Large intestine (tissue), 3 donors: ENCODE data around the gene CAMK1G. TPM values are rescaled to one million over a fixed set of nuclear protein-coding genes. Genes with fewer than 3 reads are reported as not detected.
A peak's percentile ranks its signal among the peaks of the same experiment; 100 is the strongest.

Source experiments
- DNase-seq, 2 donors: peaks; one replicate each; pipeline versions ENCODE4 v3.0.0 to v3.0.0-alpha.2; 2013
- H3K27ac ChIP-seq: one replicate; pipeline ENCODE4 v1.5.1; 2013; ENCODE audit warnings: low read length
- H3K27me3 ChIP-seq: 2 replicates; pipeline ENCODE4 v1.6.1; 2013; ENCODE audit warnings: low read length; ENCODE audit not compliant: control insufficient read depth, insufficient read depth
- H3K36me3 ChIP-seq: 2 replicates; pipeline ENCODE4 v1.6.1; 2013; ENCODE audit warnings: low read length; ENCODE audit not compliant: control insufficient read depth, insufficient read depth
- H3K4me1 ChIP-seq: one replicate; pipeline ENCODE4 v1.6.1; 2013; ENCODE audit warnings: low read length; ENCODE audit not compliant: control insufficient read depth, insufficient read depth
- H3K4me3 ChIP-seq: one replicate; pipeline ENCODE4 v1.5.1; 2013; ENCODE audit warnings: low read length
- H3K9me3 ChIP-seq: one replicate; pipeline ENCODE4 v1.6.1; 2013; ENCODE audit warnings: mild to moderate bottlenecking, low read depth, low read length, moderate library complexity; ENCODE audit not compliant: control insufficient read depth
- WGBS: methylation state at CpG from one replicate; pipeline ENCODE4 v1.1.5; 2013; ENCODE audit warnings: low lambda C conversion rate; ENCODE audit not compliant: insufficient coverage; 5-methylcytosine and 5-hydroxymethylcytosine counted together
- polyA plus RNA-seq: library from polyadenylated mRNA; unstranded; fragments of 120-200 nt; gene quantifications from one replicate; pipeline ENCODE4 v1.2.1, GENCODE V29; 2013

The CAMK1G gene
- polyA plus RNA-seq, 1 donor = 0.63 TPM

GRCh38 chr1:209652121-209652735 lies 68.7 kb downstream of the CAMK1G start, which contains the start of gene LAMB3:
Gene LAMB3 (minus strand): TSS chr1:209652425. CDS start chr1:209650944, 1,481 bp downstream.
- Histone ChIP-seq H3K27me3 (no peaks in the 10 kb centered on the region), H3K36me3 (peaks cover 19% of the 10 kb centered on the region), H3K27ac (peak within 1 kb of the TSS; percentile 99), H3K4me3 (peak within 1 kb of the TSS; percentile 50), H3K4me1 (peaks cover 85% of the 10 kb centered on the region), H3K9me3 (no peaks in the 10 kb centered on the region)
- peak; percentile 84 to 91 for DNase-seq
- no CpG with 5 or more reads among the region's 14 CpGs for WGBS

DNA sequence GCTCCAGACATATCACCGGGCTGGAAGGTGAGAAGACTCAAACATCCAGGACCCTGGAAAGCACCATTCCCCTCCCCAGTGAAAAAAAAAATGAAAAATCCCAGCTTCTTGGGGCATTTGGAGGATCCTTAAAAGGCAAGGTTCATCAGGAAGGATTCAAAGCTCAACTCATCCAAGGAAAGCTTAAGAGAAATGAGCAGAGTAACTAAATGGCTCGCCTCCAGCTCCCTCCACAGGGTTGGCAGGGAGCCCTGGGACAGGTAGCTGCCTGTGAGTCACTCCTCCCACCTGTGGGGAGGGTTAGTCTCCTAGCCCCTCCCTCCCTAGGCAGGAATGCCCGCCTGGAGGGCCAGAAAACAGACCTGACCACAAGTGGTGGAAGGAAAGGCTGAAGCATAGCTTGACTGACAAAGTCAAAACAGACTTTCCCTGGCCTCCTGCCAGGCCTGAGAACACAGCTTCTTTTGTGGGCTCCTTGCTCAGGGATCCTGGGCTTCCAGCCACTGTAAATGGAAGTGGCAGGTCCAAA lies 69.4 kb downstream of the CAMK1G start:
- peak overlapping the region; percentile 50 for H3K4me3 ChIP-seq
- DNase-seq = peak; percentile 93 to 96
- H3K27ac ChIP-seq = peak overlapping the region; percentile 99
- no peaks in the 10 kb centered on the region for H3K9me3 ChIP-seq
- H3K4me1 ChIP-seq = peaks cover 87% of the 10 kb centered on the region
- no CpG with 5 or more reads among the region's 3 CpGs for WGBS
- peaks cover 15% of the 10 kb centered on the region for H3K36me3 ChIP-seq
- no peaks in the 10 kb centered on the region for H3K27me3 ChIP-seq

GRCh38 chr1:209653915-209654351 lies 70.4 kb downstream of the CAMK1G start:
- H3K4me3 ChIP-seq = no peak overlapping the region
- DNase-seq = peak; percentile 90 to 95
- peak overlapping the region; percentile 99 for H3K27ac ChIP-seq
- H3K27me3 ChIP-seq = no peaks in the 10 kb centered on the region
- H3K36me3 ChIP-seq = peaks cover 7% of the 10 kb centered on the region
- WGBS = no CpG with 5 or more reads among the region's 7 CpGs
- no peaks in the 10 kb centered on the region for H3K9me3 ChIP-seq
- peaks cover 85% of the 10 kb centered on the region for H3K4me1 ChIP-seq

DNA sequence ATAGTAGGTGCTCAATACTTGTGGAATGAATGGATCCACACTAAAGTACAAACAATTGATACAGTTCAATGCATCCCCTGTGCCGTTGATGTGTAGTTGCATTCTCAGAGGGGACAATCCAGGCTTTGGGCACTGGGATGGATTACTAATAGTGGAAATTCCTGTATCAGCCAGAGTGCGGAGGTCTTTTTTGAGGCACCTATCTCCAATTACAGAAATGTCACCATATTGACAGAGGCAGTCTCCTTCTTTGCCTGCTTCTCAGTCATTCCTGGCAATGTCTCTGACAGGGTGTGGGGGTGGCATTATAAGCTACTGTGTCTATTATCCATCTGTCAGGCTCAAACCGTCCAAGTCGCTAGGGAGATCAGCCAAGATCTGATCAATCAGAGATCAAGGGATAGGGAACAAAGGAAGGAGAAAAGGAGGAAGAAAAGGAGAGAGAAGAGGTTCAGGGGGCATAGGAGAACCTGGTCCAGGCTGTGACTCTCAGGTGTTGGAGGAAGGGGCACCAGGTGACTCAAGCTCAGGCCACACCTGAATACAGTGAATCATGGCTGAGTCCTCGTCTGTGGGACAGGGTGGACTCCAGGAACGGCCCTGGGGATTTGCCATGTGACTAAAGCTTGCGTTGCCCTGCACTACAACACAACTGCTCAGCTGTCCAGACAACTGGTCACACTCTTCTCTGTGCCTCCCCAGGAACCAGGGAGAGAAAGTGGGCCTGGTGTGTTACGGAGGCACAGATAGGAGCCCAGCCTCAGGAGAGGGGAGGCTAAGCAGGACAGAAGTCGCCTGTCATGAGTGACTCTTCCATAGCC lies 72.1 kb downstream of the CAMK1G start:
- peaks cover 76% of the 10 kb centered on the region for H3K4me1 ChIP-seq
- H3K36me3 ChIP-seq = peaks cover 1% of the 10 kb centered on the region
- H3K9me3 ChIP-seq = no peaks in the 10 kb centered on the region
- peak overlapping the region; percentile 99 for H3K27ac ChIP-seq
- peak; percentile 73 to 82 for DNase-seq
- no peaks in the 10 kb centered on the region for H3K27me3 ChIP-seq
- WGBS = 50% methylated on average over 2 of the region's 9 CpGs
- H3K4me3 ChIP-seq = no peak overlapping the region

DNA sequence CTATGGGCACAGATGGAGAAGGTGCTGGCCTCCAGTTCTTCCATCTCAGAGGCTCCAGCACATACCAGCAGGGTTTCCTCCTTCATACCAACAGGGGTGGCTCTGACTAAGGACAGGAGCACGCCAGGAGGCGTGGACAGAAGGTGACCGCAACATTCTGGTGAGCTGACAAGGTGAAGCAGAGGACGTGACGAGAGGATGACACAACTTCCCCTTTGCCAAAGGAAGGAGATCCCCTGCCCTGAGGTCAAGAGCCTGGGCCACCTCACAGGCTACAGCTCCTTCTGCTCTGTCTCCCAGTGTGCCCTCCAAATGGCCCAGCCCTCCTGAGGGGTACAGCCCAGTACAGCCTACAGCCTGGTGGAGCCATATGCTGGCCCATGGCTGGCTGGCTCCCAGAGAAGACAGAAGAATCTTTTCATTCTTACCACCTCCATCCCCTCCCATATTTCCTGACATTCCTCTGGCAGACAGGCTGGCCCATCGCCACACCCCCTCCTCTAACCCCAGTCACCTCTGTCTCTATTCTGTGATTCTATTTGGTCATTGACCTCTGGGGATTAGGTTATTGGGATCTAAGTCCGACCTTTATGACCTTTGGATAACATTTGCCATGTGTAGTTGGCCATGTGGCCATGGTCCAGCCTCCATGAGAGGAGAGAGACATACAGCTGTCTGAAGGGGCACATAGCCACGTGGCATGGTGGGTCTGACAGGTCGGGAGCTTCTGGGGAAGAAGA lies 73.8 kb downstream of the CAMK1G start:
- DNase-seq = no peak
- Histone ChIP-seq H3K27ac (peak overlapping the region; percentile 55), H3K4me3 (no peak overlapping the region), H3K9me3 (no peaks in the 10 kb centered on the region), H3K36me3 (no peaks in the 10 kb centered on the region), H3K27me3 (no peaks in the 10 kb centered on the region), H3K4me1 (peaks cover 70% of the 10 kb centered on the region)
- no CpG with 5 or more reads among the region's 9 CpGs for WGBS

DNA sequence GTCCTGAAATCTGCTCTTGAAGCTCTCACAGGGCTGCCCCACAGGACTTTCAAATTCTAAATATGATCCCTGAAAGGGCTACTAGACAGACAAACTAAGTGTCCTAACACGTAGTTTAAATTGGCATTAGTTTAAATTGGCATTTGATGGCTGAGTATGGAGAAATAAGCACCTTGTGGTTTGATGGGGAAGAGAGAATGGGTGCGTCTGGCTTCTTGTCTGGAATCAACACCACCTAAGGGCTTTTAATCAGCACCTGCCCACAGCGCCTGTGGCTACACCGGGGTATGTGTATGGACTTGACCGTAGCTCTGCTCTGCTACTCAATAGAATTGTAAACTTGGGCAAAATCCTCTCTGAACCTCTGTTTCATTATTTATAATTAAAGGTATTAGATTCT lies 74.4 kb downstream of the CAMK1G start:
- H3K4me1 ChIP-seq = peaks cover 71% of the 10 kb centered on the region

GRCh38 chr1:209659909-209660308 lies 76.4 kb downstream of the CAMK1G start:
- no peak for DNase-seq
- H3K36me3 ChIP-seq = no peaks in the 10 kb centered on the region
- no peak overlapping the region for H3K27ac ChIP-seq
- peaks cover 54% of the 10 kb centered on the region for H3K4me1 ChIP-seq
- no peaks in the 10 kb centered on the region for H3K27me3 ChIP-seq
- WGBS = 83% methylated on average over 1 of the region's 5 CpGs
- H3K9me3 ChIP-seq = no peaks in the 10 kb centered on the region
- H3K4me3 ChIP-seq = no peak overlapping the region

More for the DNA sequence above, 74.4 kb downstream of the CAMK1G start:
- Histone ChIP-seq H3K4me3 (no peak overlapping the region), H3K27me3 (no peaks in the 10 kb centered on the region), H3K9me3 (no peaks in the 10 kb centered on the region), H3K27ac (peak overlapping the region; percentile 55), H3K36me3 (no peaks in the 10 kb centered on the region)
- WGBS = no CpG with 5 or more reads among the region's 5 CpGs
- DNase-seq = no peak

DNA sequence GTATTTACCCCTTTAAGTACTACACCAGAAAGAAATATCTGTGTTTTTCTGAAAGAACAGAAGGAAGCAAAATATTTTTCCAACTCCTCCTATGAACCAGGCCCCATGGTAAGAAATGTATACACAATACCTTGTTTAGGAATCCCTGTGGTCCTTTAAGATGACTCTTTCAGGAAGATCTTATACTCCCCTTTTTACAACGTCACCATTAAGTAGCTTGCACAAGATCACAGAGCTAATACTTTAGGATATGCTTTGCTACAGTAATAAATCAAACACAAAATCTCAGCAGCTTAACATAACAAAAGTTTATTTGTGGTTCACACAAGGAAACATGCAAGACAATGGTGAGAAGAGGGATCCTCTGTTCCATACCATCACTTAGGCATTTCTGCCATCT lies 77.6 kb downstream of the CAMK1G start:
- Histone ChIP-seq H3K27ac (no peak overlapping the region), H3K4me3 (no peak overlapping the region), H3K36me3 (no peaks in the 10 kb centered on the region), H3K4me1 (peaks cover 42% of the 10 kb centered on the region), H3K27me3 (no peaks in the 10 kb centered on the region), H3K9me3 (no peaks in the 10 kb centered on the region)
- DNase-seq = no peak
- 40% methylated on average over 1 of the region's 1 CpG for WGBS

GRCh38 chr1:209662879-209663327 lies 79.4 kb downstream of the CAMK1G start:
- Histone ChIP-seq H3K4me1 (peaks cover 24% of the 10 kb centered on the region), H3K4me3 (no peak overlapping the region), H3K27ac (no peak overlapping the region), H3K36me3 (no peaks in the 10 kb centered on the region), H3K27me3 (no peaks in the 10 kb centered on the region), H3K9me3 (no peaks in the 10 kb centered on the region)
- no peak for DNase-seq
- 55% methylated on average over 2 of the region's 3 CpGs for WGBS
